ENCODE results near the gene AFDN.

- TF ChIP-seq POLR2A (IDR thresholded peaks at IDR 0.05; ENCODE audit: low read depth) (no peak), CTCF (IDR thresholded peaks at IDR 0.05) (no peak), EP300 (IDR thresholded peaks at IDR 0.05) (no peak), POLR2AphosphoS5 (IDR thresholded peaks at IDR 0.05) (no peak)
These were observed 4.6 kb downstream of the AFDN start for GRCh38 chr6:167831281-167831828.
